H1 (cell line): ENCODE results near the gene ADGRF5. TPM values are rescaled to one million over a fixed set of nuclear protein-coding genes. Genes with fewer than 3 reads are reported as not detected.

Source experiments
- BCL11A ChIP-seq, 2 experiments: IDR thresholded peaks; one replicate each; pipeline ENCODE4 v1.6.1; 2011; ENCODE audit warnings: low read depth in 2 of 2, low read length in 2 of 2, mild to moderate bottlenecking in 2 of 2
- EGR1 ChIP-seq: IDR thresholded peaks from 2 replicates; pipeline ENCODE4 v1.6.1; 2011; ENCODE audit warnings: low read depth, low read length, borderline replicate concordance
- EZH2 ChIP-seq: fragments of 200-600 bp; sonication (generic); IDR thresholded peaks from 2 replicates; pipeline ENCODE4 v1.7.1; 2012; ENCODE audit warnings: low read depth, mild to moderate bottlenecking, moderate library complexity, low read length, inconsistent platforms; ENCODE audit not compliant: severe bottlenecking
- GABPA ChIP-seq: IDR thresholded peaks from 2 replicates; pipeline ENCODE4 v1.6.1; 2011; ENCODE audit warnings: mild to moderate bottlenecking, low read length, moderate library complexity, borderline replicate concordance; ENCODE audit not compliant: insufficient read depth
- JUND ChIP-seq: IDR thresholded peaks from 2 replicates; pipeline ENCODE4 v1.6.1; 2011; ENCODE audit warnings: mild to moderate bottlenecking, improper control_type of control experiment, low read length
- NANOG ChIP-seq: IDR thresholded peaks from 2 replicates; pipeline ENCODE4 v1.6.1; 2011; ENCODE audit warnings: low read length, low read depth, mild to moderate bottlenecking, inconsistent platforms; ENCODE audit not compliant: insufficient read depth, poor library complexity, severe bottlenecking
- RFX5 ChIP-seq: IDR thresholded peaks from 2 replicates; pipeline ENCODE4 v1.6.1; 2011; ENCODE audit warnings: low read depth, low read length, improper control_type of control experiment, borderline replicate concordance
- SAP30 ChIP-seq: fragments of 300-600 bp; sonication (generic); IDR thresholded peaks from 2 replicates; pipeline ENCODE4 v1.7.1; 2012; ENCODE audit warnings: low read length, moderate library complexity, mild to moderate bottlenecking, inconsistent platforms; ENCODE audit not compliant: insufficient read depth, insufficient replicate concordance
- SP4 ChIP-seq: IDR thresholded peaks from 2 replicates; pipeline ENCODE4 v1.6.1; 2012; ENCODE audit warnings: low read length, inconsistent platforms
- polyA plus RNA-seq, 7 experiments: library from polyadenylated mRNA; depleted of rRNA in 3 of 7; stranded (reverse) in 5 of 7; unstranded in 2 of 7; fragments of >200 nt in 5 of 7; fragments of 200-250 nt in 2 of 7; gene quantifications; 1 replicate in 5 of 7; 2 replicates in 1 of 7; 4 replicates in 1 of 7; pipeline versions ENCODE4 v1.2.1 to v1.2.3, GENCODE V29; 2011 to 2013; ENCODE audit warnings: missing spikeins in 2 of 7, mixed read lengths in 2 of 7
- total RNA-seq: library from RNA; stranded (reverse); fragmentation: NEBNext Ultra II Directional; extraction: Animal tissue kit (Norgen Biotek cat#: 25700); gene quantifications from 2 replicates; pipeline ENCODE4 v1.2.1, GENCODE V29; 2021
- TF ChIP-seq, protein P1 (sequence below), 3 experiments: IDR thresholded peaks; 1 replicate in 2 of 3; 2 replicates in 1 of 3; pipeline versions ENCODE4 v1.5.1 to v1.6.1; 2011; ENCODE audit warnings: low read length in 3 of 3, mild to moderate bottlenecking in 3 of 3, inconsistent platforms in 2 of 3, low read depth in 1 of 3, moderate library complexity in 1 of 3; ENCODE audit not compliant: insufficient read depth in 1 of 3; ENCODE audit errors: control extremely low read depth in 1 of 3

Gene ADGRF5
- total and polyA plus RNA-seq, 2 of the 8 experiments (the other 6 are each of a cell fraction or from before 2014, with no cell fraction given) = 0.06 TPM; not detected in 1

DNA sequence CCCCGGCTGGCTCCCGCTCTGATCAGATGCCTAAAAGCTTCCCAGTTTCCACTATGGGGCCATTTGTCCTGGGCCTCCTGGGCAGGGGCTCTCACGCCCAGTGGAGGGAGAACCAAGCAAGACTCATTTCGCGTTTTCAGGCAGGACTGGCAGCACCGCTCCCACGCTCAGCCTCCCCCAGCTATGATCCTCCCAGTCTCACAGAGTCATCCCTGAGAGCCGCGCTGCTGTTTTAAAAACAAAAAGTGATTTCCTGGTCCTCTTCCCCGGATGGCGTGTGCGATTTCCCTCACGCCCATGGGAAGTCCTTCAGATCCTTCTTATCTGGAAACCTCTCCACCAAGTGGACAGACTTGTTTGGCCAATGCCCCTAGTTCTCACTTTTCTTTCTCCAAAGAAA lies at the start of gene ADGRF5 (continued):
- TF ChIP-seq JUND = no peak
- no peak for TF ChIP-seq SAP30
- TF ChIP-seq SP4 = no peak
- TF ChIP-seq RFX5 = no peak
- no peak for TF ChIP-seq EGR1
- TF ChIP-seq GABPA = no peak
- TF ChIP-seq EZH2 = no peak
- TF ChIP-seq NANOG = no peak
- no peak for TF ChIP-seq BCL11A (IDR thresholded peaks at IDR 0.05; ENCODE audit: low read depth in 2 of 2, low read length in 2 of 2)
- TF ChIP-seq, protein P1, sequence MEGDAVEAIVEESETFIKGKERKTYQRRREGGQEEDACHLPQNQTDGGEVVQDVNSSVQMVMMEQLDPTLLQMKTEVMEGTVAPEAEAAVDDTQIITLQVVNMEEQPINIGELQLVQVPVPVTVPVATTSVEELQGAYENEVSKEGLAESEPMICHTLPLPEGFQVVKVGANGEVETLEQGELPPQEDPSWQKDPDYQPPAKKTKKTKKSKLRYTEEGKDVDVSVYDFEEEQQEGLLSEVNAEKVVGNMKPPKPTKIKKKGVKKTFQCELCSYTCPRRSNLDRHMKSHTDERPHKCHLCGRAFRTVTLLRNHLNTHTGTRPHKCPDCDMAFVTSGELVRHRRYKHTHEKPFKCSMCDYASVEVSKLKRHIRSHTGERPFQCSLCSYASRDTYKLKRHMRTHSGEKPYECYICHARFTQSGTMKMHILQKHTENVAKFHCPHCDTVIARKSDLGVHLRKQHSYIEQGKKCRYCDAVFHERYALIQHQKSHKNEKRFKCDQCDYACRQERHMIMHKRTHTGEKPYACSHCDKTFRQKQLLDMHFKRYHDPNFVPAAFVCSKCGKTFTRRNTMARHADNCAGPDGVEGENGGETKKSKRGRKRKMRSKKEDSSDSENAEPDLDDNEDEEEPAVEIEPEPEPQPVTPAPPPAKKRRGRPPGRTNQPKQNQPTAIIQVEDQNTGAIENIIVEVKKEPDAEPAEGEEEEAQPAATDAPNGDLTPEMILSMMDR (IDR thresholded peaks at IDR 0.05; ENCODE audit: control extremely low read depth in 1 of 3, insufficient read depth in 1 of 3, low read depth in 1 of 3, low read length in 3 of 3) = no peak
